Immature natural killer cell (primary cell): ENCODE results near the gene CFAP58. TPM values are rescaled to one million over a fixed set of nuclear protein-coding genes. Genes with fewer than 3 reads are reported as not detected.

Experiments
- DNase-seq, 3 donors: peaks; one replicate each; pipeline ENCODE4 v3.0.0; 2022; ENCODE audit warnings: mixed read lengths in 1 of 3
- H3K27ac Mint-ChIP-seq, 6 donors: one replicate each; pipeline ENCODE4 v1.8.0; 2020; ENCODE audit warnings: mixed read lengths in 6 of 6, mild to moderate bottlenecking in 5 of 6, inconsistent platforms in 4 of 6, moderate library complexity in 3 of 6
- H3K27me3 Mint-ChIP-seq, 3 donors: one replicate each; pipeline ENCODE4 v1.8.0; 2020 to 2021; ENCODE audit warnings: low read depth in 3 of 3, mild to moderate bottlenecking in 3 of 3, mixed read lengths in 3 of 3, moderate library complexity in 3 of 3, inconsistent platforms in 1 of 3
- H3K36me3 Mint-ChIP-seq, 3 donors: one replicate each; pipeline ENCODE4 v1.8.0; 2020; ENCODE audit warnings: mixed read lengths in 3 of 3, inconsistent platforms in 2 of 3, mild to moderate bottlenecking in 2 of 3
- H3K4me1 Mint-ChIP-seq, 2 donors: one replicate each; pipeline ENCODE4 v1.8.0; 2020; ENCODE audit warnings: inconsistent platforms in 2 of 2, mild to moderate bottlenecking in 2 of 2, mixed read lengths in 2 of 2, moderate library complexity in 1 of 2
- H3K4me3 Mint-ChIP-seq, 5 donors: one replicate each; pipeline ENCODE4 v1.8.0; 2020; ENCODE audit warnings: mild to moderate bottlenecking in 5 of 5, mixed read lengths in 5 of 5, inconsistent platforms in 3 of 5, moderate library complexity in 3 of 5
- H3K9me3 Mint-ChIP-seq, 6 donors: one replicate each; pipeline ENCODE4 v1.8.0; 2020; ENCODE audit warnings: mild to moderate bottlenecking in 6 of 6, mixed read lengths in 6 of 6, inconsistent platforms in 4 of 6, moderate library complexity in 3 of 6
- polyA plus RNA-seq, 3 donors: library from polyadenylated mRNA; unstranded; fragments of 300-500 nt; fragmentation: Illumina TruSeq; gene quantifications; one replicate each; pipeline ENCODE4 v1.2.3, GENCODE V29; 2021

Gene CFAP58, protein sequence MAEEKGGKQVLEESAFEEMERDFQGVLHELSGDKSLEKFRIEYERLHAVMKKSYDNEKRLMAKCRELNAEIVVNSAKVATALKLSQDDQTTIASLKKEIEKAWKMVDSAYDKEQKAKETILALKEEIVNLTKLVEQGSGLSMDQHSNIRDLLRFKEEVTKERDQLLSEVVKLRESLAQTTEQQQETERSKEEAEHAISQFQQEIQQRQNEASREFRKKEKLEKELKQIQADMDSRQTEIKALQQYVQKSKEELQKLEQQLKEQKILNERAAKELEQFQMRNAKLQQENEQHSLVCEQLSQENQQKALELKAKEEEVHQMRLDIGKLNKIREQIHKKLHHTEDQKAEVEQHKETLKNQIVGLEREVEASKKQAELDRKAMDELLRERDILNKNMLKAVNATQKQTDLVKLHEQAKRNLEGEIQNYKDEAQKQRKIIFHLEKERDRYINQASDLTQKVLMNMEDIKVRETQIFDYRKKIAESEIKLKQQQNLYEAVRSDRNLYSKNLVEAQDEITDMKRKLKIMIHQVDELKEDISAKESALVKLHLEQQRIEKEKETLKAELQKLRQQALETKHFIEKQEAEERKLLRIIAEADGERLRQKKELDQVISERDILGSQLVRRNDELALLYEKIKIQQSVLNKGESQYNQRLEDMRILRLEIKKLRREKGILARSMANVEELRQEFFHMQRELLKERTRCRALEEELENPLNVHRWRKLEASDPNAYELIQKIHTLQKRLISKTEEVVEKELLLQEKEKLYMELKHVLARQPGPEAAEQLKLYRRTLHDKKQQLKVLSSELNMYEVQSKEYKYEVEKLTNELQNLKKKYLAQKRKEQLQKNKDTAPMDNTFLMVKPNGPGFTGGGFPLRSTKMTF
- not detected for polyA plus RNA-seq

DNA sequence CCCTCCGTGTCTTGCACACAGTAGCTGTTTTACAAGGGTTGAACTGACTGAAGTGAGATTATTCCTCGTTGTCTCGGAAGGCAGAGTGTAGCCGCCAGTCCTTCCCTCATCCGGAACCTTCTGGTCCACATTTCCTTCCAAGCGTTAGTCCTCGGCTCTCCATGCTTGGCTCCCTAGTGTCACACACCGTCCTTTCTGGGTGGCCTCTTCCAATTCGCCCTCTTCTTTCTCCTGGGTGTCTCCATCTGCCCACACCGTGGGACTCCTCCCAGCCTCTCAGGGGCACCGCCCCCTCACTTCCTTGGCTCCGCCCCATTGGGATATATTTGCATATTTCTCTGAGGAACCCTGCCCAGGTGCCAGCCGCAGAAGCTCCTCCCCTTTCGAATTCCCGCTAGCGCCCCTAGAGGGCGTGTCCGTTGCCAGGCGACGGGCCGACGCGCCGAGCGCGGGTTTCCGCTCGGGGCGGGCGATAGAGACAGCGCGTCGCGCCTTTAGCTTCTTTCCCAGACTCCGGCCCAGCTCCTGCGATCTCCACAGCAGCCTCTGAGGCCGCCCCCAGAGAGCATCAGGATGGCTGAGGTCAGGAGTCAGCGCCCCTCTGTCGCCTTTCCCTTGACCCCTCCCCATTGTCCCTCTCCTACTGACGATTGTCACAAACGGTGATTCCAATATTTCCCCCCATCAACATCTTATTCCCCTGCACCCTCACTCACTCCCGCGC, at the start of gene CFAP58:
TSS of gene CFAP58 (plus strand) at position 509 of the 724 bp plus-strand sequence. CDS start at position 574, 65 bp downstream.
- H3K36me3 Mint-ChIP-seq = no peaks in the 10 kb centered on the region
- H3K27me3 Mint-ChIP-seq = peaks cover 0 to 7% (median 5%) of the 10 kb centered on the region in 3 donors
- DNase-seq = peak; percentile 87 to 89 (median 87)
- H3K9me3 Mint-ChIP-seq = no peaks in the 10 kb centered on the region
- H3K27ac Mint-ChIP-seq = peak within 1 kb of the TSS in 4 of 6 donors; percentile 14 to 76 (median 60)
- H3K4me3 Mint-ChIP-seq = peak within 1 kb of the TSS in 1 of 5 donors; percentile 22
- peaks cover 0 to 14% of the 10 kb centered on the region in 2 donors for H3K4me1 Mint-ChIP-seq

DNA sequence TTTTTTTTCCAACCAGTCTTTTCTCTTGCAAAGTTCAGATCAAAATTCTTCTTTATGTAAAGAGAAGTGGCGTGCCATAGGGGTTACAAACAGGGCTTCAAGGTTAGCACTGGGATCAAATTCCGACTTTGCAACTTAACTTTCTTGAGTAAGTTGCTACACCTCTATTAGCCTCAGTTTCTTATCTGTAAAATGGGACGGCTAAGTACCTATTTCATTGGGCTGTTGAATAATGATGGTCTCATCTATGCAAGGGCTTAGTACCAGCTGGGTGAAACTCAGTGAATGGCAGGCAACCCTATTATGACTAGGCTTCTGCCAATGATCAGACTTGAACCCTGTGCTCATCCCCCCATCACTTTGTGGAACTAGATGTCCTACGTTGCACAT, 49.3 kb upstream of the CFAP58 start:
- Mint-ChIP-seq H3K27me3 (peaks cover 24 to 43% (median 40%) of the 10 kb centered on the region in 3 donors), H3K4me1 (peaks cover 90 to 91% of the 10 kb centered on the region in 2 donors), H3K9me3 (peaks cover 0 to 2% (median 0%) of the 10 kb centered on the region in 6 donors), H3K4me3 (peak overlapping the region; percentile 67 to 85 (median 74)), H3K36me3 (peaks cover 0 to 5% (median 0%) of the 10 kb centered on the region in 3 donors), H3K27ac (peak overlapping the region; percentile 67 to 97 (median 91))
- no peak for DNase-seq

DNA sequence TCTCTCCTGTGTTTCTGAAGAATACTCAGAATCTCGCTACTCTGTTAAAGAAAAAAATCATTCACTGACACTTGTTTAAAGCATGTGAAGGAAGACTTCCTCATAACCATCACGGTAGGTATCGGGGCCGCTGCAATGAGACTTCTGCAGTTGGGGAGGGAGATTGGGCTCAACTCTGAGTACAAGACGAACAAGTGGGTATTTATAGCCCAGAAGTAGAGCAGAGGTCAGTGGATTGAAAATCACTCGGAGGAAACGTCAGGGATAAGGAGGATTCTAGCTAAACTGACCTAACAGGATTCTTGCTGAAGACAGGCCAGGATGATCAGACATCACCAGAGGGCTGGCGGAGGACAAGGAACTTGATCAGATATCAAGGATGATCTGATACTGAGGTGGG, 48.7 kb upstream of the CFAP58 start:
- Mint-ChIP-seq H3K4me1 (peaks cover 93 to 96% of the 10 kb centered on the region in 2 donors), H3K4me3 (peak overlapping the region; percentile 46 to 85 (median 67)), H3K9me3 (peaks cover 0 to 2% (median 0%) of the 10 kb centered on the region in 6 donors), H3K36me3 (peaks cover 0 to 5% (median 0%) of the 10 kb centered on the region in 3 donors), H3K27ac (peak overlapping the region; percentile 67 to 97 (median 91)), H3K27me3 (peaks cover 24 to 44% (median 42%) of the 10 kb centered on the region in 3 donors)
- no peak for DNase-seq

DNA sequence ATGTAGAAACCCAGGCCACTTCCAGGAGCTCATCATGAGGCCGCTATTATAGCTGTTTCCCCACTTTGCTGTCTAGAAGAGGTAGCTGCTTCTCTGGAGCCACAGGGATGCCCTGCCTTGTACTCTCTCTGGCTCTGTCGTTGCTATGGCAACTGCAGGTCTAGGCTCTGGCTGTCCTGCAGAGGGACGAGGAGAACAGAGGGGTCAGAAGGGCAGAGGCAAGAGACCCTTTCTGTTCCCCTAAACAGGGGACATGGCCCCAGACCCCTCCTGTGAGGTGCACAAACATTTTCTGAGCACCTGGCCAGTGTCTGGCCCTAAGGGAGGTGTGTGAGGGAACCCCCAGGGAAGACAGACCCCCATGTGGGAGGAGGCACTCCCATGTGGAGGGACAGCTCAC, 46.7 kb upstream of the CFAP58 start:
- H3K4me1 Mint-ChIP-seq = peaks cover 88 to 97% of the 10 kb centered on the region in 2 donors

DNA sequence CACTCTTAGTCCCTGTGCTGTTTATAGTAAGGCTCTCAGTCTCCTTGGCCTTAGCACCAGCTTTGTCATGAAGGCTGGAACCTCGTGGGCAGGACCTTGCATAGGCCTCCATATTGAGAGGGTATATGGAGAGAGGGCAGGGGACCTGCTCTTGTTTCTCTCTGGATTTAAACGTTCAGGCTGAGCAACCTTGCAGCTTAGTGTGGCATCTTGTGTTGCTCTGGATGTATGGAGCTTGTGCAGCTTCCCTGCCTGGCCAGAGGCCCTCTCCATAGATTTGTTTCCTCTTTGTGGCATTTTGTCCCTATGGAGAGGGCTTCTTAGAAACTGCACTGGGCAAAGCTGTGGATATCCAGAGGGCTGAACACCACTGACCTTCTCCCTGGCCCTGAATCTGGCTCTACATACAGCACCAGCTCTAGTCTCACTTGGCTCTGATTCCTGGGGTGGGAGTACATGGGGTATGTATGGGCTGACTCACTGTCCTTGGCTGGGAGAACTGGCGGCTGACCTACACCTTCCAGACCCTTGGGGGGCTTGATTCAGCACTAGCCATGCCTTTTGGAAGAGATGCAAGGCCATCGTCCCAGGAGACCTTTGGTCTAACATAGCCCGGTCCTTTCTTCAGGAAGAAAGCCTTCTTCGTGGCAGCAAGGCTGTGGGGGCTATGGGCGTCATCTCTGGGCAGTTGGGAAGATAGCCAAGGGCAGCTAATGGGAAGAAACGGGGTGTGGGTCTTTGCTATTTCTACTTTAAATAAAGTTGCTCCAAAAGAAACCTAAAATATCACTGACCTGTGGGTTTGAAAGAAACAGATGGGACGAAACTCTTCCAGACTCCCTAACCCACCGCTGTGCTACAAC, 45.8 kb upstream of the CFAP58 start:
- Mint-ChIP-seq H3K9me3 (peaks cover 0 to 2% (median 0%) of the 10 kb centered on the region in 6 donors), H3K4me3 (peak overlapping the region; percentile 42 to 72 (median 64)), H3K27ac (peak overlapping the region; percentile 80 to 91 (median 84)), H3K4me1 (peaks cover 85 to 96% of the 10 kb centered on the region in 2 donors), H3K36me3 (peaks cover 0 to 21% (median 0%) of the 10 kb centered on the region in 3 donors), H3K27me3 (peaks cover 23 to 66% (median 63%) of the 10 kb centered on the region in 3 donors)
- no peak for DNase-seq

More for the DNA sequence above, 46.7 kb upstream of the CFAP58 start:
- H3K36me3 Mint-ChIP-seq = peaks cover 0 to 12% (median 0%) of the 10 kb centered on the region in 3 donors
- H3K27me3 Mint-ChIP-seq = peaks cover 27 to 58% (median 58%) of the 10 kb centered on the region in 3 donors
- H3K4me3 Mint-ChIP-seq = peak overlapping the region in 1 of 5 donors; percentile 62
- peaks cover 0 to 2% (median 0%) of the 10 kb centered on the region in 6 donors for H3K9me3 Mint-ChIP-seq
- peak overlapping the region in 4 of 6 donors; percentile 40 to 80 (median 66) for H3K27ac Mint-ChIP-seq
- no peak for DNase-seq

DNA sequence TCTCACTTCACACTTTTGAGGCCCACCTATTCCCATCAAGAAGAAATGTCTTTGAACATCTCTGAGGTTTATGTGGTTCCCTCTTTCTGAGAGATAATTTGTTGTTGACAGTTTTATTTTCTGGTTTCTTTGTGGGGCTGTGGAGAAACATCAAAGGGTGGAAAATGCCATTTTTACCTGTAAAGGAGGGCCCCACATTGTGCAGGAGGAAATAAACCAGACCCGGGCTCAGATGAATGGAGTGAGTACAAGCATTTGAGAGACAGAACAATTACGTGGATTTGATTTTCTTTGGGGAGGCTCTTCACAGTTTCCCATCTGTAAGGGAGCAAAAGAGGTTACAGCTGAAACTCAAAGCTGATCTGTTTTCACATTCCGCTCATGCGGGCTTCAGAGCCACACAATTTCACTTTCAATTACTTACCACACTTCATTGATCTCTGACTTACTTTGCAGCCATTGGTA, 45.2 kb upstream of the CFAP58 start:
- Mint-ChIP-seq H3K9me3 (no peaks in the 10 kb centered on the region), H3K4me3 (peak overlapping the region; percentile 42 to 72 (median 64)), H3K4me1 (peaks cover 78 to 89% of the 10 kb centered on the region in 2 donors), H3K27me3 (peaks cover 23 to 73% (median 70%) of the 10 kb centered on the region in 3 donors), H3K36me3 (peaks cover 0 to 27% (median 0%) of the 10 kb centered on the region in 3 donors), H3K27ac (peak overlapping the region; percentile 80 to 91 (median 84))
- peak in 1 of 3 donors; percentile 46 for DNase-seq

DNA sequence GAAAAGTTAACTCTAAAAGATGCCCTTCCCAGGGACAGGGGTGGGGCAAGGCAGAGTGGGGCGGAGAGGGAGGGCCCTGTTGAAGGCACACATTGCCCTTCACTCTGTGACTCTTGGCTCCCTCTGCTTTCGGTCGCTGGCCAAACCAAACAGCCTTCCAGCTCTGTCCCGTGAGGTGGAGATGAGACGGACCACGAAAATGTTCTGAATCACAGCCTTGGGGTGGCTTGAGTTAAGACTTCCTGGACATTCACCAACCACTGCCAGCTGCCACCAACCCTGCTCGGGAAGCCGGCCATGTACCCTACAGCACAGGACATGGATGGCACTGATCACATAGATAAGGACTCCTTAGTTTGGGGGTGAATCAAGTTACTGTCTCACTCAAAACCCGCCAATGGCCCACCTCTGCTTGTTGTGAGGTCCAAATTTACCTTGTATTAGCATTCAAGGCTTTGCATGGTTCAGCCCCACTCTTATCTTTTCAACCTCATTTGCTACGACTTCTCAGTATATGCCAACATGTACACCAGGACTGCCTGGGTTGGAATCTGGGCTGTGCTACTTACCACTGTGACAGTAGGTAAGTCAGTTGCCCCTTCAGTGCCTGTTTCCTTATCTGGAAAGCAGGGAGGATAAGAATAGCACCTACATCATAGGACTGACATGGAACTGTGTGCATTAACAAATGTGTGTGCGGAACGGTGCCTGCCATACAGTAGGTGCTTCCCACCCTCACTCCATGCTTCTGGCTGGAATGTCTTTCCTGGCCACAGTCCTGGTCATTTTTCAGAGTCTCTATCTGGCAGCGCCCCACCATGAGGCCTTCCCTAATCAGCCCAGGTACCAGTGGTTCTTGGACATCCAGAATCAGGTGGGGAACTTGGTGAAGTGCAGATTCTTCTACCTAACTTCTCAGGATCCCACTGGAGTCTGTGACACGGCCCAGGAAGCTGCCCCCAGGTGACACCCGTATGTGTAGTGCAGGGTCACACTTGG, 43.4 kb upstream of the CFAP58 start:
- H3K27me3 Mint-ChIP-seq = peaks cover 15 to 79% (median 69%) of the 10 kb centered on the region in 3 donors
- DNase-seq = no peak
- H3K27ac Mint-ChIP-seq = peak overlapping the region; percentile 12 to 76 (median 27)
- H3K4me1 Mint-ChIP-seq = peaks cover 61 to 71% of the 10 kb centered on the region in 2 donors
- H3K9me3 Mint-ChIP-seq = no peaks in the 10 kb centered on the region
- H3K36me3 Mint-ChIP-seq = peaks cover 0 to 28% (median 5%) of the 10 kb centered on the region in 3 donors
- peak overlapping the region in 2 of 5 donors; percentile 52 to 62 for H3K4me3 Mint-ChIP-seq

DNA sequence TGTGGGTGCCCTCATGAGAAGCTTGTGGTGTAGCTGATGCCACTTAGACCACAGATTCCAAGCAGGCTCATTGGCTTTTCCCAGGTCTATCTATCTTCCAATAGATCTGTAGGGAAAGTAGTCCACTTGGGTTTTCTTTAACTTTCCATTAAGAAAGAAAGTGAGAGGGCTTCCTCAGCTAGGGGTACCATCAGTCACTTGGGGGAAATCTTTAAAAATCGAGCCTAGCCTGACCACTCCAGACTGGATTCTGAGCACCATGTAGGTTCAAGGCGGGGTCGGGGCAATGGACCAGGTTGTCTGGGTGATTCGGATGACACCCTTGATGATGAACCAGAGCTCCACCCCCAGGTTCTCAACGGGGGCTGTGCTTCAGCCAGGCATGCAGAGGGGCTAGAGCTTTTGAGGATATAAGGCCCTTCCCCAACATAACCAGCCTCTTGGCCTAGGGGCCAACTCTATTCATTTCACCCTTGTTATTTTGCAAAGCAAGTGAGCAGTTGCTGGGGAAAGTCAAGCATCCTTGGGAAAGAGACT, 42.4 kb upstream of the CFAP58 start:
- Mint-ChIP-seq H3K27me3 (peaks cover 14 to 80% (median 66%) of the 10 kb centered on the region in 3 donors), H3K9me3 (no peaks in the 10 kb centered on the region), H3K36me3 (peaks cover 0 to 28% (median 5%) of the 10 kb centered on the region in 3 donors), H3K4me3 (no peak overlapping the region), H3K27ac (peak overlapping the region in 4 of 6 donors; percentile 22 to 76 (median 42)), H3K4me1 (peaks cover 54 to 63% of the 10 kb centered on the region in 2 donors)
- DNase-seq = no peak

DNA sequence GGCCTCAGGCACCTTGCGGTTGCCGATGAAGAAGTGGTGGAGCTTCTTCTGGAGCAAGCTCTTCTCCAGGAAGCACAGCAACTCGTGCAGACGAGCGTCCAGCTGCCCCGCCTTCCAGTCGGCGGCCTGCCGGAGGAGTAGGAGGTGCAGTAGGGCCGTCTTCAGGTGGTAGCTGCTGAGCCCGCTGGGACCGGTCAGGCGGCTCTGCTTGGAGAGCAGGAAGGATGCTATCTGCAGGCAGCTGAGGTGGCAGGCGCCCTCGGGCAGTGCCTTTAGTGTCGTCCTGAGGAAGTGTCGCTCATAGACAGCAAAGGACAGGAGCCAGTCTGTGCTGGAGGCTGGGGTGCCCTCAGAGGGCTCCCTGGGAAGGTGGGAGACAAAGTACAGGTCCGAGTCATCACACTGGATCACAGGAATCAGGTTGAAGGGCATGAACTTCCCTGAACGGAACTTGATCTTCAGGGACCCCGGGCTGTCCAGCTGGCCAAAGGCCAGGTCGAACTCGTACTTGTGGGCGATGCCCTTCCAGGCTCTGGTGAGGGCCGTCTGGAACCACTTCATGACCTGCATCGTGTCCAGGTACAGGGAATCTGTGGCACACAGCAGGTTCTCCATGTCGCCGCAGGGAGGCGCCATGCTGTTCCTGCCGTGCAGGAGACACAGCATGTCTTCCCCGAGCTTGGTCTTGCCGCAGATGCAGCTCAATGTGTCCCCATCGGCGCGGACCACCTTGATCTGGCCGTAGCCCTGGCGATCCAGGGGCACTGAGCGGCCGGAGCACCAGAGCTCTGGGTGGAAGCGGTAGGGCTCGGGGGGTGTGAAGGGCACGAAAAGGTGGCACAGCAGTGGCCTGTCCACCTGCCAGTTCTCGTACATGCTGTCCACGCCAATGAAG, 38.8 kb upstream of the CFAP58 start:
- H3K27me3 Mint-ChIP-seq = peaks cover 9 to 73% (median 56%) of the 10 kb centered on the region in 3 donors
- H3K4me1 Mint-ChIP-seq = peaks cover 57 to 63% of the 10 kb centered on the region in 2 donors
- H3K36me3 Mint-ChIP-seq = peaks cover 5 to 23% (median 5%) of the 10 kb centered on the region in 3 donors
- DNase-seq = no peak
- H3K4me3 Mint-ChIP-seq = no peak overlapping the region
- H3K9me3 Mint-ChIP-seq = no peaks in the 10 kb centered on the region
- H3K27ac Mint-ChIP-seq = peak overlapping the region in 1 of 6 donors; percentile 40

DNA sequence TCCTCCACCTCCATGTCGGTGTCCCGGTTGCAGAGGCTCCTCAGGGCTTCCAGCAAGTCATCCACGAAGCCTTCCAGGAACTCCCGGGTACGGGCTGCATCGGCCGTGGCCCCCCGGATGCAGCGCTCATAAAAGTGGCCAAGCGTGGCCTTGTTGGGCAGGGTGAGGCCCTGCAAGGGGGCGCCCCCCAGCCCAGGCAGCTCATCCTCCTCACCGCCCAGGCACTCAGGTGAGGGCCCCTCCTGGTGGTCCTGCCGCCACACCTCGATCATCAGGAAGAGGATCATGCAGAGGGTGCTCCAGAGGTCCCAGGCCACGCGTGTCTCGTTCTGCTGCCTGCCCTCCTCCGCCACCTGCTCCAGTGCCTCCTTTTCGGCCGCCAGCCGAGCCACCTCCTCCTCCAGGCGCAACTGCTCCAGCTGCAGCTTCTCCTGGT, 38.1 kb upstream of the CFAP58 start:
- DNase-seq = no peak
- H3K27me3 Mint-ChIP-seq = peaks cover 8 to 72% (median 54%) of the 10 kb centered on the region in 3 donors
- H3K9me3 Mint-ChIP-seq = no peaks in the 10 kb centered on the region
- peaks cover 59 to 63% of the 10 kb centered on the region in 2 donors for H3K4me1 Mint-ChIP-seq
- no peak overlapping the region for H3K27ac Mint-ChIP-seq
- H3K4me3 Mint-ChIP-seq = no peak overlapping the region
- peaks cover 5 to 17% (median 5%) of the 10 kb centered on the region in 3 donors for H3K36me3 Mint-ChIP-seq
